Activated CD8-positive, alpha-beta T cell treated with anti-CD3 and anti-CD28 coated beads for 36 hours (primary cell): ENCODE data around the gene HACD2. TPM values are rescaled to one million over a fixed set of nuclear protein-coding genes. Genes with fewer than 3 reads are reported as not detected.
A peak's percentile ranks its signal among the peaks of the same experiment; 100 is the strongest.

Experiments used
- ATAC-seq: fragments of 200-7000 bp; cut with Tn5 transposase; one replicate; pipeline ENCODE4 v1.10.0; 2021; ENCODE audit warnings: mild to moderate bottlenecking, moderate library complexity
- CTCF ChIA-PET: fragments of 350-600 bp; sonication (Branson Sonifier 250); formaldehyde crosslinking; loops from one replicate; lab custom pipeline; 2021; ENCODE audit warnings: antibody characterized with exemption; lab: Charles Lee
- POLR2A ChIA-PET: fragments of 350-600 bp; sonication (Branson Sonifier 250); formaldehyde crosslinking; loops from one replicate; lab custom pipeline; 2021; ENCODE audit warnings: antibody characterized with exemption; lab: Charles Lee
- DNase-seq: peaks from one replicate; pipeline ENCODE4 v3.0.0-alpha.2; 2020
- H3K27ac Mint-ChIP-seq: one replicate; pipeline ENCODE4 v1.8.0; 2021; ENCODE audit warnings: mild to moderate bottlenecking, mixed read lengths
- H3K27me3 Mint-ChIP-seq: one replicate; pipeline ENCODE4 v1.8.0; 2021; ENCODE audit warnings: mixed read lengths
- H3K36me3 Mint-ChIP-seq: one replicate; pipeline ENCODE4 v1.8.0; 2021; ENCODE audit warnings: low read depth, mixed read lengths
- H3K4me1 Mint-ChIP-seq: one replicate; pipeline ENCODE4 v1.8.0; 2021; ENCODE audit warnings: low read depth, mixed read lengths
- H3K4me3 Mint-ChIP-seq: one replicate; pipeline ENCODE4 v1.8.0; 2021; ENCODE audit warnings: mild to moderate bottlenecking, moderate library complexity, mixed read lengths
- H3K9me3 Mint-ChIP-seq: one replicate; pipeline ENCODE4 v1.8.0; 2021; ENCODE audit warnings: mixed read lengths
- CTCF ChIP-seq: fragments of 200-600 bp; IDR thresholded peaks from one replicate; pipeline ENCODE4 v1.8.0; 2022; ENCODE audit warnings: antibody characterized with exemption, mild to moderate bottlenecking
- intact Hi-C: fragments of 100-400 bp; cut with micrococcal nuclease; formaldehyde crosslinking; loops from one replicate; pipeline ENCODE4 v1.10.0; 2022
- total RNA-seq, 2 experiments: library from RNA; stranded (reverse); gene quantifications; one replicate each; pipeline ENCODE4 v1.2.3, GENCODE V29; 2021

HACD2 gene
- total RNA-seq, 2 experiments from 2014 or later: 25.1 to 26.9 TPM

GRCh38 chr3:123586131-123586530 lies 1.3 kb upstream of the HACD2 start:
- intact Hi-C loops: no loop called here
- H3K4me3 Mint-ChIP-seq: no peak overlapping the region
- DNase-seq: peak; percentile 64
- H3K9me3 Mint-ChIP-seq: peaks cover 14% of the 10 kb centered on the region
- ATAC-seq: peak; percentile 17
- no peaks in the 10 kb centered on the region for H3K27me3 Mint-ChIP-seq
- ChIA-PET CTCF (interaction anchor here (0.6 to 1.5 kb wide), 2 partner anchors 10 to 56 kb away, joined by 3 to 4 read pairs; no protein-coding TSS in a partner anchor), POLR2A (interaction anchor here (0.7 to 1.8 kb wide), 6 partner anchors 10 to 32 kb away, joined by 3 to 13 read pairs (median 4); no protein-coding TSS in a partner anchor)
- peaks cover 40% of the 10 kb centered on the region for H3K36me3 Mint-ChIP-seq
- no peak for TF ChIP-seq CTCF
- peaks cover 26% of the 10 kb centered on the region for H3K4me1 Mint-ChIP-seq
- no peak overlapping the region for H3K27ac Mint-ChIP-seq

DNA sequence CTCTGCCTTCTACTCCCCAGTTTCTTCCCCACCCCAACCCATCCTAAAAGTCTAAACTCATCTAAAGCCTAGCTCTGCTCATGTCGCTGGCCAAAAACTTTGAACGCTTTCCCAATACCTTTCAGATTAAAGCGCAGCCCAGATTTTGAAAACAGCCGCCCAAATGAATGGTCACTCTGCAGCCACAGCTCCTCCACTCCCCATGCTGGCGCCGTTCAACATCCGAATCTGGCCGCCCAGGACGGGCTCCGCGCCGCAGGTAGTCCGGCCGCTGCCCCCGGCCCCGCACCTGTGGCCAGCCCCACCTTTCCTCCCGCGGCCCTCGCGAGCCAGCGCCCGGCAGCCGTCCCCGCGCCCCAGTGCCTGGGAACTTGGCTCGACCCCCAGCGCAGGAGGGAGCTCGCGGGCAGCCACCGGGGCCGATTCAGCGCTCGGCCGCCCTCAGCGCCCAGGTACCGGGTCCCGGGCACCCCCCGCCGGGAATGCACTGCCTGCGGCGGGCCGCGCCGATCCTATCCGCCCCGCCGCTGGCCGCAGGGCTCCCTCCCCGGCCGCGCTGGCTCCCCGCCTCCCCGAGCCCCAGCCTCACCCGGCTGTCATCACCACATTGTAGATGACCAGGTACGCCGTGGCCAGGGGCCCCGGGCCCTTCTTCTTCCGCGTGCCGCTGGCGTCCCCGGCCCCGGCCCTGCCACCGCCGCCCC lies 417 bp downstream of the HACD2 start:
- CTCF ChIA-PET: interaction anchor here (0.7 to 2.1 kb wide), 5 partner anchors 13 to 32 kb away, joined by 3 to 5 read pairs (median 3); no protein-coding TSS in a partner anchor
- TF ChIP-seq CTCF: no peak
- peak; percentile 43 for DNase-seq
- Mint-ChIP-seq H3K27ac (peak overlapping the region; percentile 80), H3K9me3 (no peaks in the 10 kb centered on the region), H3K4me1 (peaks cover 26% of the 10 kb centered on the region), H3K36me3 (peaks cover 29% of the 10 kb centered on the region), H3K4me3 (no peak overlapping the region), H3K27me3 (no peaks in the 10 kb centered on the region)
- no peak for ATAC-seq
- POLR2A ChIA-PET: interaction anchor here (1.3 to 1.8 kb wide), 2 partner anchors 8 to 12 kb away, joined by 6 to 13 read pairs; no protein-coding TSS in a partner anchor
- intact Hi-C loops: no loop called here

DNA sequence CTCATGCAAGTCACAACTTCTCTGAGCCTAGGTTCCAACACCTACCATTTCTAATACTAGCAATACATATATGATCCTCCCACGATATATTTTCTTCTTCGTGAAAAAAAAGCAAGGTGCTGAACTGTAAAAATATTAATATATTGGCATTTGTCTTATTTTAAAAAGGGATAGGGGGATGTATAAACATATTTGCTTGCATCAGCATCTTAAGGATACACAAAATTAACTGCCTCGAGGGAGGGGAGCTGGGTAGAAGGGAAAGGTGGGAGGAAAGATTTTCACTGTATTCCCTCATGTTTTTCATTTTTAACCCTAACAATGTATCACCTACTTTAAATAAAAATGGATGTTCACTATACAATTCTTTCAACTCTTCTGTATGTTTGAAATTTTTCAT lies 1.3 kb downstream of the HACD2 start:
- DNase-seq: no peak
- no peak overlapping the region for H3K27ac Mint-ChIP-seq

GRCh38 chr3:123582315-123582714 lies 2.5 kb downstream of the HACD2 start:
- intact Hi-C loops: no loop called here
- ChIA-PET CTCF (interaction anchor here (0.6 to 1.5 kb wide), 3 partner anchors 23 to 97 kb away, joined by 3 to 8 read pairs (median 3); no protein-coding TSS in a partner anchor), POLR2A (no interaction called here)
- H3K4me3 Mint-ChIP-seq: no peak overlapping the region
- H3K4me1 Mint-ChIP-seq: peaks cover 23% of the 10 kb centered on the region
- no peak overlapping the region for H3K27ac Mint-ChIP-seq
- H3K36me3 Mint-ChIP-seq: peaks cover 18% of the 10 kb centered on the region
- no peak for ATAC-seq
- H3K9me3 Mint-ChIP-seq: no peaks in the 10 kb centered on the region
- TF ChIP-seq CTCF: no peak
- H3K27me3 Mint-ChIP-seq: no peaks in the 10 kb centered on the region
- DNase-seq: no peak

More for the DNA sequence above, 1.3 kb downstream of the HACD2 start:
- ChIA-PET CTCF (interaction anchor here (0.7 to 2.1 kb wide), 6 partner anchors 12 to 140 kb away, joined by 3 to 5 read pairs (median 4); no protein-coding TSS in a partner anchor), POLR2A (interaction anchor here (1.3 kb wide), 1 partner anchor 11 kb away, joined by 6 read pairs; no protein-coding TSS in a partner anchor)
- Mint-ChIP-seq H3K27me3 (no peaks in the 10 kb centered on the region), H3K9me3 (no peaks in the 10 kb centered on the region), H3K4me3 (no peak overlapping the region), H3K4me1 (peaks cover 24% of the 10 kb centered on the region), H3K36me3 (peaks cover 22% of the 10 kb centered on the region)
- ATAC-seq: no peak
- intact Hi-C loops: no loop called here
- no peak for TF ChIP-seq CTCF

DNA sequence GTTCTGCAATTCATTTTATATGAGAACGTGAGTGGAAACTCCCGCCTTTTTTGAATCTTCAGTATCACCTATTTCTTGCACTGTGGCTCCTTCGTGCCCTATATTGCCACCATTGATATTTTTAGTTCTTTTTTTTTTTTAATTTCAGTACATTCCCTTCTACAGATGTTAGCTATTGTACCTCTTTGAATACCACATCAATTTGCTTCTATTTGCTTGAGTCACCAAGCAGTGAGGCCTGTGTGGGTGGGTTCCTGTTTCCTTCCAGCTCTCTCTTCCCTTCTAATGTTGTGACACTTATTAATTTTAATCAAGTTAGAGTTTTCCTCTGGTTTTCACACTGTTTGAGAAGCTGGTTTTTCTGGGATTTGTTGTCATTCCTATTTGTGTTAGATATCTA lies 8.7 kb downstream of the HACD2 start:
- no peak overlapping the region for H3K4me3 Mint-ChIP-seq
- ATAC-seq (peak; percentile 82), DNase-seq (peak; percentile 70)
- no peaks in the 10 kb centered on the region for H3K9me3 Mint-ChIP-seq
- H3K27me3 Mint-ChIP-seq: no peaks in the 10 kb centered on the region
- intact Hi-C loops: no loop called here
- ChIA-PET POLR2A (interaction anchor here (1.1 to 2.4 kb wide), 2 partner anchors 9 to 15 kb away, joined by 3 to 13 read pairs; partner anchors contain the start of gene HACD2), CTCF (interaction anchor here (0.8 to 3.8 kb wide), 5 partner anchors 10 to 148 kb away, joined by 3 to 37 read pairs (median 3); no protein-coding TSS in a partner anchor)
- no peak for TF ChIP-seq CTCF
- peak overlapping the region; percentile 78 for H3K27ac Mint-ChIP-seq
- peaks cover 17% of the 10 kb centered on the region for H3K36me3 Mint-ChIP-seq
- peaks cover 37% of the 10 kb centered on the region for H3K4me1 Mint-ChIP-seq
